GM19035 (cell line): ENCODE measurements around the gene PDCL2.
A peak's percentile ranks its signal among the peaks of the same experiment; 100 is the strongest.
"Not testable (repeated sequence)": the region's sequence is repeated elsewhere in the genome, so short reads cannot be mapped to it uniquely, and the experiment has no call there.

Source experiments
- ATAC-seq: cut with Tn5 transposase; IDR thresholded peaks from one replicate; pipeline ENCODE4 v1.9.1; 2021; ENCODE audit not compliant: unreplicated experiment

Gene PDCL2

GRCh38 chr4:55592014-55592413 lies at the start of gene PDCL2:
TSS of gene PDCL2 (minus strand) at chr4:55592245. CDS start at chr4:55592109, 136 bp downstream.
- no peak for ATAC-seq

GRCh38 chr4:55637272-55637820 lies 45.3 kb upstream of the PDCL2 start:
- no peak for ATAC-seq

- ATAC-seq: no peak
Measured at GRCh38 chr4:55636656-55636999, 44.6 kb upstream of the PDCL2 start.

- peak; percentile 73 for ATAC-seq
Measured at GRCh38 chr4:55635741-55636655, 44.0 kb upstream of the PDCL2 start, which contains the start of gene NMU. TSS of gene NMU (minus strand) at chr4:55636298. CDS start at chr4:55636192, 106 bp downstream.

GRCh38 chr4:55635282-55635681 lies 43.2 kb upstream of the PDCL2 start:
- no peak for ATAC-seq

GRCh38 chr4:55634417-55635128 lies 42.5 kb upstream of the PDCL2 start:
- ATAC-seq: no peak

GRCh38 chr4:55633903-55634302 lies 41.9 kb upstream of the PDCL2 start:
- no peak for ATAC-seq

- ATAC-seq: no peak
Measured at GRCh38 chr4:55625835-55626234, 33.8 kb upstream of the PDCL2 start.

GRCh38 chr4:55624063-55624462 lies 32.0 kb upstream of the PDCL2 start:
- not testable (repeated sequence) for ATAC-seq

GRCh38 chr4:55618546-55619143 lies 26.6 kb upstream of the PDCL2 start:
- ATAC-seq: no peak

GRCh38 chr4:55617587-55618197 lies 25.6 kb upstream of the PDCL2 start:
- peak; percentile 99 for ATAC-seq

- ATAC-seq: no peak
Measured at GRCh38 chr4:55615008-55615407, 23.0 kb upstream of the PDCL2 start.

GRCh38 chr4:55613621-55614020 lies 21.6 kb upstream of the PDCL2 start:
- no peak for ATAC-seq

- ATAC-seq: no peak
Measured at GRCh38 chr4:55612341-55612740, 20.3 kb upstream of the PDCL2 start.

GRCh38 chr4:55611358-55612059 lies 19.5 kb upstream of the PDCL2 start:
- no peak for ATAC-seq

GRCh38 chr4:55610381-55610780 lies 18.3 kb upstream of the PDCL2 start:
- ATAC-seq: no peak

GRCh38 chr4:55609393-55609866 lies 17.4 kb upstream of the PDCL2 start:
- ATAC-seq: no peak

- ATAC-seq: no peak
Measured at GRCh38 chr4:55608591-55608990, 16.5 kb upstream of the PDCL2 start.

GRCh38 chr4:55604996-55605395 lies 13.0 kb upstream of the PDCL2 start:
- no peak for ATAC-seq

GRCh38 chr4:55600640-55601039 lies 8.6 kb upstream of the PDCL2 start:
- ATAC-seq: no peak
